GM21825 (cell line): ENCODE results near the gene RFTN1.

Experiments used
- ATAC-seq: cut with Tn5 transposase; IDR thresholded peaks from one replicate; pipeline ENCODE4 v1.9.1; 2021; ENCODE audit warnings: mild to moderate bottlenecking, moderate library complexity; ENCODE audit not compliant: unreplicated experiment

Gene RFTN1

GRCh38 chr3:16533928-16534574 is 20.6 kb upstream of the RFTN1 start:
- no peak for ATAC-seq

GRCh38 chr3:16529264-16529663 is 15.8 kb upstream of the RFTN1 start:
- no peak for ATAC-seq

GRCh38 chr3:16528581-16528993 is 15.1 kb upstream of the RFTN1 start:
- no peak for ATAC-seq

GRCh38 chr3:16528106-16528505 is 14.6 kb upstream of the RFTN1 start:
- no peak for ATAC-seq

- no peak for ATAC-seq
These were observed 10.7 kb upstream of the RFTN1 start for GRCh38 chr3:16524196-16524595.

GRCh38 chr3:16523778-16524177 is 10.3 kb upstream of the RFTN1 start:
- no peak for ATAC-seq

- ATAC-seq = no peak
These were observed 9.3 kb upstream of the RFTN1 start for GRCh38 chr3:16522834-16523233.

GRCh38 chr3:16520970-16521881 is 7.7 kb upstream of the RFTN1 start:
- peak; percentile 48 for ATAC-seq

- no peak for ATAC-seq
These were observed 6.9 kb upstream of the RFTN1 start for GRCh38 chr3:16520241-16520969.

GRCh38 chr3:16516695-16517481 is 3.4 kb upstream of the RFTN1 start:
- peak; percentile 12 for ATAC-seq

- no peak for ATAC-seq
These were observed 2.5 kb upstream of the RFTN1 start for GRCh38 chr3:16515885-16516420.

- no peak for ATAC-seq
These were observed 1.4 kb upstream of the RFTN1 start for GRCh38 chr3:16514755-16515353.

GRCh38 chr3:16514021-16514700 is 662 bp upstream of the RFTN1 start:
- ATAC-seq = no peak

- peak; percentile 10 for ATAC-seq
These were observed 911 bp downstream of the RFTN1 start for GRCh38 chr3:16512435-16513140.

GRCh38 chr3:16511681-16512434 is 1.6 kb downstream of the RFTN1 start:
- ATAC-seq = peak; percentile 48

- no peak for ATAC-seq
These were observed 2.7 kb downstream of the RFTN1 start for GRCh38 chr3:16510620-16511319.
